ENCODE results near the gene EIF4E2. TPM values are rescaled to one million over a fixed set of nuclear protein-coding genes. Genes with fewer than 3 reads are reported as not detected.

EIF4E2 gene
- polyA plus RNA-seq, 3 donors from 2014 or later = 60.5 to 82.0 (median 80.3) TPM

- Mint-ChIP-seq H3K4me3 (no peak overlapping the region), H3K27ac (no peak overlapping the region), H3K9me3 (no peaks in the 10 kb centered on the region), H3K4me1 (no peaks in the 10 kb centered on the region), H3K36me3 (peaks cover 0 to under 1% (median 0%) of the 10 kb centered on the region in 3 donors), H3K27me3 (ENCODE audit: low read depth in 3 of 3) (peaks cover 1 to 5% (median 5%) of the 10 kb centered on the region in 3 donors)
- DNase-seq = no peak
Observed at GRCh38 chr2:232513353-232513752, 37.1 kb upstream of the EIF4E2 start.

GRCh38 chr2:232515639-232516038 lies 34.9 kb upstream of the EIF4E2 start:
- Mint-ChIP-seq H3K27ac (no peak overlapping the region), H3K9me3 (no peaks in the 10 kb centered on the region), H3K4me3 (no peak overlapping the region)

GRCh38 chr2:232516551-232516950 lies 33.9 kb upstream of the EIF4E2 start:
- DNase-seq = no peak
- Mint-ChIP-seq H3K27ac (no peak overlapping the region), H3K4me3 (no peak overlapping the region), H3K36me3 (peaks cover 0 to 3% (median 0%) of the 10 kb centered on the region in 3 donors), H3K4me1 (peaks cover 0 to 2% of the 10 kb centered on the region in 2 donors), H3K27me3 (ENCODE audit: low read depth in 3 of 3) (peaks cover 3% of the 10 kb centered on the region in 3 donors), H3K9me3 (no peaks in the 10 kb centered on the region)

More at GRCh38 chr2:232515639-232516038, 34.9 kb upstream of the EIF4E2 start:
- no peak for DNase-seq
- peaks cover 0 to 3% (median 1%) of the 10 kb centered on the region in 3 donors for H3K27me3 Mint-ChIP-seq (ENCODE audit: low read depth in 3 of 3)
- no peaks in the 10 kb centered on the region for H3K4me1 Mint-ChIP-seq
- H3K36me3 Mint-ChIP-seq = peaks cover 0 to 3% (median 0%) of the 10 kb centered on the region in 3 donors

GRCh38 chr2:232518844-232519243 lies 31.6 kb upstream of the EIF4E2 start:
- no peak for DNase-seq
- peaks cover 0 to 3% (median 0%) of the 10 kb centered on the region in 3 donors for H3K36me3 Mint-ChIP-seq
- H3K27ac Mint-ChIP-seq = no peak overlapping the region
- peaks cover 0 to 6% of the 10 kb centered on the region in 2 donors for H3K4me1 Mint-ChIP-seq
- peaks cover 7 to 9% (median 9%) of the 10 kb centered on the region in 3 donors for H3K27me3 Mint-ChIP-seq (ENCODE audit: low read depth in 3 of 3)
- no peaks in the 10 kb centered on the region for H3K9me3 Mint-ChIP-seq
- no peak overlapping the region for H3K4me3 Mint-ChIP-seq

GRCh38 chr2:232519581-232520438 lies 30.7 kb upstream of the EIF4E2 start, which contains the start of gene PRSS56:
Gene PRSS56, plus strand, starts transcription at chr2:232520388. Its CDS starts 211 bp downstream, at chr2:232520599.
- Mint-ChIP-seq H3K36me3 (peaks cover 0 to 3% (median 0%) of the 10 kb centered on the region in 3 donors), H3K9me3 (no peaks in the 10 kb centered on the region), H3K4me3 (peak within 1 kb of the TSS in 1 of 5 donors; percentile 26), H3K4me1 (peaks cover 0 to 8% of the 10 kb centered on the region in 2 donors), H3K27me3 (ENCODE audit: low read depth in 3 of 3) (peaks cover 7 to 13% (median 8%) of the 10 kb centered on the region in 3 donors), H3K27ac (no peak within 1 kb of the TSS)
- DNase-seq = no peak

GRCh38 chr2:232520489-232520888 lies 30.0 kb upstream of the EIF4E2 start:
- peak overlapping the region in 1 of 5 donors; percentile 26 for H3K4me3 Mint-ChIP-seq
- no peak overlapping the region for H3K27ac Mint-ChIP-seq
- peaks cover 0 to 8% of the 10 kb centered on the region in 2 donors for H3K4me1 Mint-ChIP-seq
- no peaks in the 10 kb centered on the region for H3K9me3 Mint-ChIP-seq
- peaks cover 7 to 13% (median 8%) of the 10 kb centered on the region in 3 donors for H3K27me3 Mint-ChIP-seq (ENCODE audit: low read depth in 3 of 3)
- peaks cover 0 to 3% (median 0%) of the 10 kb centered on the region in 3 donors for H3K36me3 Mint-ChIP-seq
- DNase-seq = no peak

- Mint-ChIP-seq H3K27me3 (ENCODE audit: low read depth in 3 of 3) (peaks cover 8 to 13% (median 9%) of the 10 kb centered on the region in 3 donors), H3K4me3 (peak overlapping the region in 1 of 5 donors; percentile 69), H3K9me3 (no peaks in the 10 kb centered on the region), H3K4me1 (peaks cover 0 to 8% of the 10 kb centered on the region in 2 donors), H3K36me3 (peaks cover 0 to 3% (median 0%) of the 10 kb centered on the region in 3 donors), H3K27ac (no peak overlapping the region)
- DNase-seq = no peak
Observed at GRCh38 chr2:232521098-232521497, 29.4 kb upstream of the EIF4E2 start.

- Mint-ChIP-seq H3K27ac (no peak overlapping the region), H3K4me1 (peaks cover 0 to 8% of the 10 kb centered on the region in 2 donors), H3K9me3 (no peaks in the 10 kb centered on the region), H3K36me3 (peaks cover 0 to 3% (median 0%) of the 10 kb centered on the region in 3 donors), H3K27me3 (ENCODE audit: low read depth in 3 of 3) (peaks cover 8 to 17% (median 8%) of the 10 kb centered on the region in 3 donors), H3K4me3 (peak overlapping the region in 1 of 5 donors; percentile 53)
- DNase-seq = peak; percentile 52 to 58 (median 56)
Observed at GRCh38 chr2:232521959-232522622, 28.4 kb upstream of the EIF4E2 start.

GRCh38 chr2:232522623-232523401 lies 27.7 kb upstream of the EIF4E2 start:
- H3K27me3 Mint-ChIP-seq (ENCODE audit: low read depth in 3 of 3) = peaks cover 7 to 18% (median 10%) of the 10 kb centered on the region in 3 donors
- no peak overlapping the region for H3K27ac Mint-ChIP-seq
- DNase-seq = no peak
- peaks cover 0 to 3% (median 0%) of the 10 kb centered on the region in 3 donors for H3K36me3 Mint-ChIP-seq
- H3K4me1 Mint-ChIP-seq = peaks cover 0 to 8% of the 10 kb centered on the region in 2 donors
- no peaks in the 10 kb centered on the region for H3K9me3 Mint-ChIP-seq
- peak overlapping the region in 4 of 5 donors; percentile 21 to 70 (median 58) for H3K4me3 Mint-ChIP-seq

GRCh38 chr2:232523402-232523681 lies 27.1 kb upstream of the EIF4E2 start:
- Mint-ChIP-seq H3K36me3 (peaks cover 0 to 3% (median 0%) of the 10 kb centered on the region in 3 donors), H3K4me1 (peaks cover 3 to 8% of the 10 kb centered on the region in 2 donors), H3K27ac (no peak overlapping the region), H3K9me3 (no peaks in the 10 kb centered on the region), H3K4me3 (peak overlapping the region in 2 of 5 donors; percentile 62 to 70), H3K27me3 (ENCODE audit: low read depth in 3 of 3) (peaks cover 9 to 18% (median 11%) of the 10 kb centered on the region in 3 donors)
- no peak for DNase-seq

- Mint-ChIP-seq H3K4me1 (peaks cover 9 to 13% of the 10 kb centered on the region in 2 donors), H3K9me3 (no peaks in the 10 kb centered on the region), H3K4me3 (peak overlapping the region in 1 of 5 donors; percentile 38), H3K36me3 (no peaks in the 10 kb centered on the region), H3K27me3 (ENCODE audit: low read depth in 3 of 3) (peaks cover 9 to 18% (median 11%) of the 10 kb centered on the region in 3 donors), H3K27ac (no peak overlapping the region)
- no peak for DNase-seq
Observed at GRCh38 chr2:232523682-232524597, 26.5 kb upstream of the EIF4E2 start.

- H3K27me3 Mint-ChIP-seq (ENCODE audit: low read depth in 3 of 3) = peaks cover 9 to 18% (median 11%) of the 10 kb centered on the region in 3 donors
- H3K4me1 Mint-ChIP-seq = peaks cover 14 to 17% of the 10 kb centered on the region in 2 donors
- no peaks in the 10 kb centered on the region for H3K36me3 Mint-ChIP-seq
- no peaks in the 10 kb centered on the region for H3K9me3 Mint-ChIP-seq
- no peak for DNase-seq
- no peak overlapping the region for H3K27ac Mint-ChIP-seq
- no peak overlapping the region for H3K4me3 Mint-ChIP-seq
Observed at GRCh38 chr2:232524771-232525170, 25.7 kb upstream of the EIF4E2 start.
